Stimulated activated CD4-positive, alpha-beta T cell treated with anti-CD3 and anti-CD28 coated beads, Interleukin-15, amount 100 ng/mL, for 48 hours (primary cell): Measurements from ENCODE around the gene SCD.
"Not testable (repeated sequence)": the region's sequence is repeated elsewhere in the genome, so short reads cannot be mapped to it uniquely, and the experiment has no call there.

Experiments used
- DNase-seq, 2 donors: peaks; one replicate each; pipeline ENCODE4 v3.0.0-alpha.2; 2020; ENCODE audit warnings: low read depth in 2 of 2

SCD gene

DNA sequence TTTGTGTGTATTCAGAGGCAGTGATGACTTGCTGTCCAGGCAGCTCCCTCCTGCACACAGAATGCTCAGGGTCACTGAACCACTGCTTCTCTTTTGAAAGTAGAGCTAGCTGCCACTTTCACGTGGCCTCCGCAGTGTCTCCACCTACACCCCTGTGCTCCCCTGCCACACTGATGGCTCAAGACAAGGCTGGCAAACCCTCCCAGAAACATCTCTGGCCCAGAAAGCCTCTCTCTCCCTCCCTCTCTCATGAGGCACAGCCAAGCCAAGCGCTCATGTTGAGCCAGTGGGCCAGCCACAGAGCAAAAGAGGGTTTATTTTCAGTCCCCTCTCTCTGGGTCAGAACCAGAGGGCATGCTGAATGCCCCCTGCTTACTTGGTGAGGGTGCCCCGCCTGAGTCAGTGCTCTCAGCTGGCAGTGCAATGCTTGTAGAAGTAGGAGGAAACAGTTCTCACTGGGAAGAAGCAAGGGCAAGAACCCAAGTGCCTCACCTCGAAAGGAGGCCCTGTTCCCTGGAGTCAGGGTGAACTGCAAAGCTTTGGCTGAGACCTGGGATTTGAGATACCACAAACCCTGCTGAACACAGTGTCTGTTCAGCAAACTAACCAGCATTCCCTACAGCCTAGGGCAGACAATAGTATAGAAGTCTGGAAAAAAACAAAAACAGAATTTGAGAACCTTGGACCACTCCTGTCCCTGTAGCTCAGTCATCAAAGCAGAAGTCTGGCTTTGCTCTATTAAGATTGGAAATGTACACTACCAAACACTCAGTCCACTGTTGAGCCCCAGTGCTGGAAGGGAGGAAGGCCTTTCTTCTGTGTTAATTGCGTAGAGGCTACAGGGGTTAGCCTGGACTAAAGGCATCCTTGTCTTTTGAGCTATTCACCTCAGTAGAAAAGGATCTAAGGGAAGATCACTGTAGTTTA lies 15.8 kb downstream of the SCD start:
- no peak for DNase-seq

DNA sequence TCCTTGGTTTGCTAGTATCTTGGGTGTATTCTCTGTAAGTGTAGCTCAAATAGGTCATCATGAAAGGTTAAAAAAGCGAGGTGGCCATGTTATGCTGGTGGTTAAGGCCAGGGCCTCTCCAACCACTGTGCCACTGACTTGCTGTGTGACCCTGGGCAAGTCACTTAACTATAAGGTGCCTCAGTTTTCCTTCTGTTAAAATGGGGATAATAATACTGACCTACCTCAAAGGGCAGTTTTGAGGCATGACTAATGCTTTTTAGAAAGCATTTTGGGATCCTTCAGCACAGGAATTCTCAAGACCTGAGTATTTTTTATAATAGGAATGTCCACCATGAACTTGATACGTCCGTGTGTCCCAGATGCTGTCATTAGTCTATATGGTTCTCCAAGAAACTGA lies 17.1 kb downstream of the SCD start:
- no peak for DNase-seq

DNA sequence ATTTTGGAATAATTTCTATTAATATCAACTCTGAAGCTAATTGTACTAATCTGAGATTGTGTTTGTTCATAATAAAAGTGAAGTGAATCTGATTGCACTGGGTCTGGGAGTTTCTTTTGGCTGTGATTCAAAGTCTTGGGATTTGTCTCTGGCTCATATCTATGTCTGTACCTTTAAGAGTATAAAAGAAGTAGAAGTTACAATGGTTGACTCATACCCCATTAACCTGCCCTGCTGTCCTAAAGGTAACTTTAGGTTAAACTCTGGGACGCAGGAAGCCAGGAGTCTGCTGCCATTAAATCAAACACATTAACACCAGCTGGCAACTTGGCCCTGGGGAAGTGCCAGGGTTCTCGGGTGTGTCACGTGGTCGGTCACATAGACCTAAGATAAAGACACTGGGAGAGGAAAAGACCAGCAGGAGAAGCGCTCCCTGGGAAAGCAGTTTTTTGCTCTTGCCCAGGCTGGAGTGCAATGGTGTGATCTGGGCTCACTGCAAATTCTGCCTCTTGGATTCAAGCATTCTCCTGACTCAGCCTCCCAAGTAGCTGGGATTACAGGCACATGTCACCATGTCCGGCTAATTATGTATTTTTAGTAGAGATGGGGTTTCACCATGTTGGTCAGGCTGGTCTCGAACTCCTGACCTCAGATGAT lies 17.8 kb downstream of the SCD start:
- no peak for DNase-seq

DNA sequence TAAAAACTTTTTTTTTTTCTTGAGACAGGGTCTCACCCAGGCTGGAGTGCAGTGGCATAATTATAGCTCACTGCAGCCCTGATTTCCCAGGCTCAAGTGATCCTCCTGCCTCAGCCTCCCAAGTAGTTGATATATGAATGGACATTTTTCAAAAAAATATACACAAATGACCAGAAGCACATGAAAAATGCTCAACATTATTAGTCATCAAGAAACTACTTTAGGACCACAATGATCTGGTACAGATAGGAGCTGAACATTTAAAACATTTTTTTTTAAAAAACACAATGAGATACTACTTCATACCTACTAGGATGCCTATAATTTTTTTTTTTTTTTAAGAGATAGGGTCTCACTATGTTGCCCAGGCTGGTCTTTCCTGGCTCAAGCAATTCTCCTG lies 21.7 kb downstream of the SCD start:
- no peak for DNase-seq

DNA sequence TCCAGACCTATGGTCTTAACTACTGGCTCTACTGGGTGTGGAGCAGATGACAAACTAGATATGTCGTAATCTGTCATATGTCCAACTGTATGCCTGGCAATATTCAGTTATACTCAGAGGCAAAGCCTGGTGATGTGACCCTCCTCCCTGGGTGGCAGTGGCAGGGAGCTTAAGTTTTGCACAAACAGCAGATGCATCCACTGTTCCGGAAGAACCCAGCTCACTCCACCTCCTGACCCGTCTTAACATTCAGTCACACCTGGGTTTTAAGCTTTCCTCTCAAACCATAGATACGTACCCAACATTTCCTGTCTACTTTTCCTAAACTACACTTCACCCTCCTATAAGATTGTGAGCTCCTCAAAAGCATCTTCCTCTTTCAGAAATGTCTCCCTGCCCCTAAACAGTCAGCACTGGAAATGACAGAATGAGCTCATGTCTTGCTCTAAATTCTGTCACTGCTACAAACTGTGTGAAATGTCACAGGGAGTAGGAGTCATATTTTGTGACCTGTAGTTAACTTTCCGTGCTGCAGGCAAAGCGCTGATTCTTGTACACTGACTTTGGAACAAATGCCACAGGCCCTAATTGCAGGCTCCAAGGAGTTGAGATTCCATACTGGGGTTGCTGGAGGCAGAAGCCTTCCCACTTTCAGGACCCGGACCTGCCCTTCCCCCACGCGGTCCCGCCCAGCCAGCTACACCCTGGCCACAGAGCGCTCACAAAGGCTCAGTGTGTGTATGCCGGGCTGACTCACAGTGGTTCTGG lies 23.9 kb downstream of the SCD start:
- peak; percentile 47 to 50 for DNase-seq

DNA sequence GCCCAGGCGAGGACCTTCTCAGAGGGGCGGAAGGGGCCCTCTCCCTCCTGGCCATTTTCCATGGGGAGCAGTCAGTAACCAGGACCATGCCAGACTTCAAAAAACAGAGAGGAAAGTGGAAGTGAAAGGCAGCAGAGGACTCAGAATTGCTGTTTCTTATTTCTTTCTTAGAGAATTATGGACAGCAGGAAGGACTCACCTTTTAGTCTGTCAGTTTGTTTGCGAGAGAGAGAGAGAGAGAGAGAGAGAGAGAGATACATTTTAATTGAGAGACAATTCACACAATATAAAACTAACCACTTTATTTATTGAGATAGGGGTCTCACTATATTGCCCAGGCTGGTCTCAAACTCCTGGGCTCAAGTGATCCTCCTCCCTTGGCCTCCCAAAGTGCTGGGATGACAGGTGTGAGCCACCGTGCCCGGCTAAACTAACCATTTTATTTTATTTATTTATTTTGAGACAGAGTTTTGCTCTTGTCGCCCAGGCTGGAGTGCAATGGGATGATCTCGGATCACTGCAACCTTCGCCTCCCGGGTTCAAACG lies 24.5 kb downstream of the SCD start:
- no peak for DNase-seq

DNA sequence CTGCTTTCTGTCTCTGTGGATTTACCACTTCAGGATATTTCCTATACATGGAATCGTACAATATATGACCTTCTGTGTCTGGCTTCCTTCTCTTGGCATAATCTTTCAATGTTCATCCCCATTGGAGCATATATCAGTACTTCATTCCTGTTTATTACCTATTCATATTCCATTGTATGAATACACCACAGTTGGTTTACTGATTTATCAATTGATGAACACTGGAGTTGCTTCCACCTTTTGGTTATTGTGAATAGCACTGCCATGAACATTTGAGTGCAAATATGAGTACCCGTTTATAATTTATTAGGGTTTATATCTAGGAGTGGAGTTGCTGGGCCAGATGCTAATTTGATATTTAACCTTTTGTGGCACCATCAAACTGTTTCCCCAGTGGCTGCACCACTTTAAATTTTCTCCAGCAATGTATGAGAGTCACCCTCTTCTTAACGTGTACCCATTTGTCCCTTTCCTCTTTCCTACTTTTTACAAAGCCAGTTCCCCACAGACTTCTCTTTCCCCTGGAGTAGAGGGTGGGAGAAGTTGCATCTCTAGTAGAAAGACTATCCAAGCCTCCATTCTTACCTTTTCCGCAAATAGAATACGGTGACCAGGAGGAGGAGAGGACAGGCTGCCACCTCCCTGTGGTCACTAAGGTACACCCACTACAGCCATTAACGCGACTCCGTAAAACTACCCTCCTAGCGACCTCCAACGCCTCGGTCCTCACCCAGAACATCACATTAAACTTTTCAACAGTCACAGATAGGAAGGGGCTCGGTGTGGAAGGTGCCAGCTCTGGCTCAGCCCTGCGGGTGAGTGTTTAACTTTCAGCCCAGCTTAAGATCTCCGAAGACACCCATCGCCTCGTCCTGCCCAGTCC lies 25.6 kb downstream of the SCD start:
- no peak for DNase-seq

DNA sequence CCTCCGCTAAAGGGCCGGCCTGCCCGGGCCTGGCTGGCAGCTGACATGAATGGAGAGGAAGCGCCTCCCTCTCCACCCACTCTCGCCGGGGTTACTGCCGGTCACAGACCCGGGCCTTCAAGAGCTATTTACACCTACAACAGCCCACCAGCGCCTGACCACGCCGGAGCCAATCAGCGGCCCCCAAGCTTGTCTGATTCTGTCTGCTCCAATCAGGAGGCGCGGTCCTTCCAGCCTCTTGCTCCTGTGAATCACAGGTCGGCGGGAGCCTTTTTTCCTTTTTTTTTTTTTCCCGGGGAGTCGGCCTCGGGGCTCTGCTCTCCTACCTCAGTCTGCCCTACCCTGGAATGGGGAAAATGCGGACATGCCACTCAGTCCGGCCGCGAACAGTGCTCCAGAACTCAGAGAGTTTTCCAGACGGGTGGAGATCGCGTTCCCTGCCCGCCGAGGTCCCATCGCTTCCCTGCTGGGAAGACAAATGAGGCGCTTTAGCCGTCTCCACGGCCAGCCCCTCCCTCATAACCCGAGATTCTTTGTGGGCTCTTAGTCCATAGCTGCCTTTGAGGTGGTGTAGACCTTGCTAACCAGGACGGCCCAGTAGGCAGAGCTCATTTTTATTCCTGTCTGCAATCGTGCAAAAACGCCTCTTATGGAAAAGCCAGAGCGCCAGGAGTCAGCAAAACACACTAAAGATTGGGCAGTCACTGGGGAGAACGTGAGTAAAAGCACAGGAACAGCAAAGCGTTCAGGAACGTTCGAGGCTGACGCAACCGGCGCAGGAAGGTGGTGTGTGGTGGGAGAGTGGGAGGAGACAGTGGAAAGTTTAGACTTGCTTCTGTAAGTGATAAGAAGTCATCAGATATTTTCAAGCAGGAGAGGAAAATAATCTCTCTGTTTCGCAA lies 26.5 kb downstream of the SCD start:
- DNase-seq: peak; percentile 93 to 94

DNA sequence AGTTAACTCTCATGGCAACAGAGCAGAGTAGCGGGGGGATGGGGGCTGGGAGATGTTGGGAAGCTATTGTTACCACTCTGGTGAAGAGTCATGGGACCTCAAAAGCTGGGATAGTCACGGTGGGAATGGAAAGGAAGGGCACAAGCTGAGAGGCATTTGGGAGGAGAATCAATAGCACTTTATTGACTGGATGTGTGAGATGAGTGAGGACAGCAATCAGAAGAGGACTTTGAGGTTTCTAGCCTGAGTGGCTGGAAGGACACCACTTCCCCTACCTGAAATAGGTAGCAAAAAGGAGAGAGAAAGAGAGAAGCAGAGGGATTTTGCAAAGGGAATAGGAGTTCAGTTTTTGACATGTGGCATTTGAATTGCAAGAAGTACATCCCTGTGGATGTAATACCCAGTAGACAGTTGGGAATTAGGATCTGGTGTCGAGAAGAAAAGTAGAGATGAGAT lies 27.2 kb downstream of the SCD start:
- no peak for DNase-seq

DNA sequence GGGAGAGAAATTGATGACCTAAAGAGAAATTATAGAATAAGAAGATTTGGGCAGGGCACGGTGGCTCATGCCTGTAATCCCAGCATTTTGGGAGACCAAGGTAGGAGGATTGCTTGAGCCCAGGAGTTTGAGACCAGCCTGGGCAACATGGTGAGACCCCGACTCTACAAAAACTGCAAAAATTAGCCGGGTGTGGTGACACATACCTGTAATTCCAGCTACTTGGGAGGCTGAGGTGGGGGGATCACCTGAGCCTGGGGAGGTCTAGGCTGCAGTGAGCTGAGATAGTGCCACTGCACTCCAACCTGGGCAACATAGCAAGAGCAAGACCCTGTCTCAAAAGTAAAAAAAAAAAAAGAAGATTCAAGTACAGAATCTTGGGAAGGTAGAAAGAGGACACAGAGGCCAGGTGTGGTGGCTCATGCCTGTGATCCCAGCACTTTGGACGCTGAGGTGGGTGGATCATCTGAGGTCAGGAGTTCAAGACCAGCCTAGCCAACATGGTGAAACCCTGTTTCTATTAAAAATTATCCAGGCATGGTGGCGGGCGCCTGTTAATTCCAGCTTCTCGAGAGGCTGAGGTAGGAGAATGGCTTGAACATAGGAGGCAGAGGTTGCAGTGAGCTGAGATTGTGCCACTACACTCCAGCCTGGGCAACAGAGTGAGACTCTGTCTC lies 27.8 kb downstream of the SCD start:
- not testable (repeated sequence) for DNase-seq

DNA sequence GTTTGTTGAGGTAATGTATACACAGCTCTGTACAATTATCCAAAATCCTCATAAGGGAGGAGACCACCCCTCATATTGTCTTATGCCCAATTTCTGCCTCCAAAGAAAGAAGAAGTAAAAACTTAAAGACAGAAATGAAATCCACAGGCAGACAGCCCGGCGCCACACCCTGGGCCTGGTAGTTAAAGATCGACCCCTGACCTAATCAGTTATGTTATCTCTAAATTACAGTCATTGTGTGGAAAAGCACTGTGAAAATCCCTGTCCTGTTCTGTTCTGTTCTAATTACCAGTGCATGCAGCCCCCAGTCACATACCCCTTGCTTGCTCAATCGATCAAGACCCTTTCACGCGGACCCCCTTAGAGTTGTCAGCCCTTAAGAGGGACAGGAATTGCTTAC lies 29.6 kb downstream of the SCD start:
- DNase-seq: not testable (repeated sequence)

DNA sequence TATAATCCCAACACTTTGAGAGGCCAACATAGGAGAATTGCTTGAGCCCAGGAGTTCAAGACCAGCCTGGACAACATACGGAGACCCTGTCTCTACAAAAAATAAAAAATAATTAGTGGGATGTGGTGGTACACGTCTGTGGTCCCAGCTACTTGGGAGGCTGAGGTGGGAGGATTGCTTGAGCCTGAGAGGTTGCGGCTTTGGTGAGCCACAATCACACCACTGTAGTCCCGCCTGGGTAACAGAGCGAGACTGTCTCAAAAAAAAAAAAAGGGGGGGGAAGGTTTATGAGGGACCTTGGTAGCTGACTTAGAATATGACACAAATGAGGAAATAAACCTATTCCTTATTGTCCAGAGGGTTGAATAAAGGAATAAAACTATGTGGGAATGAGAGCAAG lies 30.8 kb downstream of the SCD start:
- DNase-seq: no peak

DNA sequence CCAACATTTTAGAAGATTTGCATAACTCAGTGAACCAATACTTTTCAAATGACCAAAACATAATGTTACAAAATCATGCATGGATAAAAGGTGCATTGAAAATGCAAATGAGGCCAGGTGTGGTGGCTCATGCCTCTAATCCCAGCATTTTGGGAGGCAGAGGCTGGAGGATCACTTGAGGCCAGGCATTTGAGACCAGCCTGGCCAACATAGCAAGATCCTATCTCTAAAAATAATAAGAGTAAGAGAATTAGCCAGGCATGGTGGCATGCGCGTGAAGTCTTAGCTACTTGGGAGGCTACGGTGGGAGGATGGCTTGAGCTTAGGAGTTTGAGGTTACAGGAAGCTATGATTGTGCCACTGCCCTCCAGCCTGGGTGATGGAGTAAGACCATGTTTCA lies 33.4 kb downstream of the SCD start:
- no peak for DNase-seq

DNA sequence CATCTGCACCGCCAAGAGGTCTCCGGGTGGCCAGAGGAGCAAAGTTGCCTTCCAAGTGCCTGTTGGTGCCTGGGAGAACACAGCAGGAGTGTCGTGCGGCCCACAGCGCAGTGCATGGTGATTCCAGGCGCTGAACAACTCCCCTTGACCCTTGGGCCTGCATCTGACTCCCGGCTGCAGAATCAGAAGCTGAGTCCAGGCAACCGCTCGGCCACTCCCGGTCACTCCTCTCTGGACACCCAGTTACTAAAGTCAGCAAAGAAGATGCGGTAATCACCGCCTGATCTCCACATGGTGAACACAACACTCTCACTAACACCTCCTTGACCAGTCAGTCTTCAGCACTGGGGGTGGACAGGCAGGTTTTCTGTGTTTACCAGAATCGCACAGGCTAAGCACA lies 35.5 kb downstream of the SCD start:
- DNase-seq: no peak

DNA sequence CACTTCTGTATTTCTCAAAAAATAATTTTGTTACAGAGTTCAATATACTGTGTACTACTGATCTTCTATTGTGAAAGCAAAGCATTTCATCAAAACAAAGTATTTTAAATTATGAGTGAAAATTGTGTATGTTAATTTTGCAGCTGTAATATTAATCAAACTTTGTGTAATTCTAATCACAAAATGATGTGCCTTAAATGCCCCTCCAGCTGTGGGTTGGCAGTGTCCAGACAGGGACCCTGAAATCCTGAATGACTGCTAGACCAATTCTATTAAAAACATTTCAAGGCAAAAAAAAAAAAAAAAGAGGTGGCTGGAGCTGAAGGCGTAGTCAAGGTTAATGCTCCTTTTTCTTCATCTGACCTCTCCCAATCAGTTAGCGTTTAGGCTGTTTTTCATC lies 36.2 kb downstream of the SCD start:
- DNase-seq: no peak

DNA sequence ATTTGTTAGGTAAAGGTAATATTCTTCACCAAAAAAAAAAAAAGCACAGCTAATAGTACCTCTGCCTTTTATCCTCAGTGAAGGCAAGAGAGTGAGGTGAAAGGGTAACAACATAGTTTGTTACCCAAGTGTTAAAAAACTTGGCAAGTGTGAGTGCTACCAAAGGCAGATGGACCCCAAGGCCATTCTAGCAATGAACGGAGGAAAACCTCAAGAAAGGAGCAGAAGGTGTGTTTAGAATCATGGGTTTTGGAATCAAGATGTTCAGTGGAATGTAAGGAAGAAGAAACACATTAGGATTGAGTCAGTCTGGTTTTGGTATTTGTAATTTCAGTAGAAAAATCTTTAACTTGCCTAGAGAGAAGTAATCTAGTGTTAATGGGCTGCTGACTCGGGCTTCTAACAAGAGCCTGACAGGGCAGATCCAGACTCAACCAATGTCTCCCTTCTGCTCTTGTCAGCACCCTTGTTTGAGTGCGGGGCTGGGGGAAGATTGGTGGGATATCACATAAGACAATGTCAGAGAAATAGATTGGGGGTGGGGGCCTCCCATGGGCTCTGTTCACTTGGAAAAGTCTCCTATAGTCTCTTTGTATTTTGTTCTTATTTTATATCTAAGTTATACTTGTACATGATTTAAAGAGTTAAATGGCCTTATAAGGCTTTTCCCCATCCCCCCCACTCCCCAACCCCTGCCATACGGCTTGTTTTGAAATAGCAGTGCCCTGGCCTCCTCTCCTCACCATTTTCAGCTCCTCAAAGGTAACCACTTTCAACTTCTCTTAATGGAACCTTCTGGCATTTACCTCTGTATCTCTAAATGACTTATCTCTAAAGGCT lies 44.4 kb downstream of the SCD start:
- DNase-seq: no peak

DNA sequence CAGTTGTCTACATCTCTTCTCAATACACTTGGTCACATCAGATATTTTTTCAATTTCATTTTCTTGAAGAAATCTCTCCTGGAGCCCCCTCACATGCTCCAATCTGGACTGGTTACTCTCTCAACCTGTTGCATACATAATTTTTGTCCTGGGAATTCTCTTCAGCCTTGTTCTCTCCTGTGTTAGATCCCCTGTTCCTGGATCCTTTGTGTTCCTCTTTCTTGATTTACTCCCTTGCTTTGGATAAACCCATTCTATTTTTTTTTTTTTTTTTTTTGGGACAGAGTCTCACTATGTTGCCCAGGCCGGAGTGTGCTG lies 45.6 kb downstream of the SCD start:
- DNase-seq: no peak

DNA sequence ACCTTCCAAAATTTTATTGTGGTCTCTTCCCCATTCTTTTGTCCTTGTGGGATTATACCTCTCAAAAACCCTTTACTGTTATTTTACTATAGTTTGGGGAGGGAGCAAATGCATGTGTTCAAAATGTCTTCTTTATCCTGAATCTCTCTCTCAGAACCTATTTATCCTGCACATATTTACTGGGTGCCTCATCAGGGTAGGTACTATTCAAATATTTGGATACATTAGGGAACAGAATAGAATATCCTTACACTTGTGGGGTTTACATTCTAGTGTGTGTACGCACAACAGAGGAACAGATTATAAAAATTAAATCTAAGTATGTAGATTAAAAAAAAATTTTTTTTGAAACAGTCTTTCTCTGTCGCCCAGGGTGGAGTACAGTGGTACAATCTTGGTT lies 48.6 kb downstream of the SCD start:
- DNase-seq: no peak

DNA sequence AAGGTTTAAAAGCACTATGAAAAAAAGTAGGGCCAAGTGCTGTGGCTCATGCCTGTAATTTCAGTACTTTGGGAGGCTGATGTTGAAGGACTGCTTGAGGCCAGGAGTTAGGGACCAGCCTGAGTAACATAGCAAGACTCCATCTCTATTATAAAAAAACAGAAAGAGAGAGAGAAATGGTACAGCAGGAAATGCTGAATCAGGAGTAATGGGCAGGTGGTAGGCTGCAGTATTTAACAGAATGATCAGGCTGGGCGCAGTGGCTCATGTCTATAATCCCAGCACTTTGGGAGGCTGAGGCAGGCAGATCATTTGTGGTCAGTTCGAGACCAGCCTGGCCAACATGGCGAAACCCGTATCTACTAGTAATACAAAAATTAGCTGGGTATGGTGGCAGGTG lies 49.6 kb downstream of the SCD start:
- DNase-seq: no peak
